Kidney (tissue), 14 donors: ENCODE data around the gene DACT3. TPM values are rescaled to one million over a fixed set of nuclear protein-coding genes. Genes with fewer than 3 reads are reported as not detected.

Source experiments
- DNase-seq, 5 donors: peaks; one replicate each; pipeline ENCODE4 v3.0.0-alpha.2; 2013 to 2020
- FAIRE-seq: peaks from 2 replicates; lab custom pipeline; 2012; peaks lifted over from hg19 to GRCh38; lab: Jason Lieb, UNC
- H3K27ac ChIP-seq, 2 donors: one replicate each; pipeline ENCODE4 v1.7.0; 2013; ENCODE audit warnings: low read depth in 2 of 2, low read length in 2 of 2, inconsistent platforms in 1 of 2
- H3K27me3 ChIP-seq: one replicate; pipeline ENCODE4 v1.7.1; 2013; ENCODE audit warnings: low read length, inconsistent platforms; ENCODE audit not compliant: control insufficient read depth, insufficient read depth
- H3K36me3 ChIP-seq, 3 donors: one replicate each; pipeline versions ENCODE4 v1.7.0 to v1.7.1; 2013; ENCODE audit warnings: low read length in 3 of 3, control low read depth in 1 of 3, inconsistent platforms in 1 of 3; ENCODE audit not compliant: insufficient read depth in 3 of 3, control insufficient read depth in 2 of 3
- H3K4me1 ChIP-seq, 3 donors: one replicate each; pipeline versions ENCODE4 v1.7.0 to v1.7.1; 2013; ENCODE audit warnings: low read length in 3 of 3, inconsistent platforms in 1 of 3, low read depth in 1 of 3; ENCODE audit not compliant: control insufficient read depth in 2 of 3, insufficient read depth in 2 of 3
- H3K4me3 ChIP-seq, 3 donors: one replicate each; pipeline versions ENCODE4 v1.7.0 to v1.8.1; 2013; ENCODE audit warnings: low read length in 3 of 3, control low read depth in 1 of 3, inconsistent platforms in 1 of 3
- H3K9ac ChIP-seq, 3 donors: one replicate each; pipeline versions ENCODE4 v1.7.0 to v1.7.1; 2013; ENCODE audit warnings: low read length in 3 of 3, control low read depth in 1 of 3, inconsistent platforms in 1 of 3
- H3K9me3 ChIP-seq, 3 donors: one replicate each; pipeline versions ENCODE4 v1.7.0 to v1.7.1; 2013; ENCODE audit warnings: low read length in 3 of 3, control low read depth in 1 of 3, inconsistent platforms in 1 of 3; ENCODE audit not compliant: control insufficient read depth in 2 of 3, insufficient read depth in 1 of 3
- intact Hi-C: fragments of 100-400 bp; cut with DNase I; formaldehyde crosslinking; loops from one replicate; pipeline ENCODE4 v1.11.1; 2022
- microRNA-seq: library from miRNA; unstranded; fragments of <30 nt; microRNA quantifications from one replicate; pipeline ENCODE4 v1.2.0, GENCODE V29; 2020
- polyA plus RNA-seq: library from polyadenylated mRNA; stranded (reverse); fragments of 350-450 nt; fragmentation: Illumina TruSeq; extraction: RNeasy Lipid Tissue Mini Kit (QIAGEN cat#74804); gene quantifications from one replicate; pipeline ENCODE4 v1.2.3, GENCODE V29; 2014; ENCODE audit warnings: low read depth, low replicate concordance; ENCODE audit not compliant: insufficient read depth
- total RNA-seq: library from RNA; stranded (reverse); fragmentation: NEBNext Ultra II Directional; extraction: Animal tissue kit (Norgen Biotek cat#: 25700); gene quantifications from one replicate; pipeline ENCODE4 v1.2.1, GENCODE V29; 2021
- TF ChIP-seq, protein P1 (sequence below): IDR thresholded peaks from 3 replicates; pipeline ENCODE4 v1.5.1; 2012; ENCODE audit warnings: mild to moderate bottlenecking, moderate library complexity, borderline replicate concordance; ENCODE audit not compliant: insufficient read depth; ENCODE audit errors: extremely low read depth
- donor health status: control.
- donor health status: control.
- donor health status: control.
- donor health status: control.
- donor health status: control.
- donor health status: DM: yes; HTN: yes; CAD: no.
- donor health status: Normal renal cell carcinoma (clear cell type).

Gene DACT3
- total and polyA plus RNA-seq, 2 donors from 2014 or later = 5.4 to 10.4 TPM

DNA sequence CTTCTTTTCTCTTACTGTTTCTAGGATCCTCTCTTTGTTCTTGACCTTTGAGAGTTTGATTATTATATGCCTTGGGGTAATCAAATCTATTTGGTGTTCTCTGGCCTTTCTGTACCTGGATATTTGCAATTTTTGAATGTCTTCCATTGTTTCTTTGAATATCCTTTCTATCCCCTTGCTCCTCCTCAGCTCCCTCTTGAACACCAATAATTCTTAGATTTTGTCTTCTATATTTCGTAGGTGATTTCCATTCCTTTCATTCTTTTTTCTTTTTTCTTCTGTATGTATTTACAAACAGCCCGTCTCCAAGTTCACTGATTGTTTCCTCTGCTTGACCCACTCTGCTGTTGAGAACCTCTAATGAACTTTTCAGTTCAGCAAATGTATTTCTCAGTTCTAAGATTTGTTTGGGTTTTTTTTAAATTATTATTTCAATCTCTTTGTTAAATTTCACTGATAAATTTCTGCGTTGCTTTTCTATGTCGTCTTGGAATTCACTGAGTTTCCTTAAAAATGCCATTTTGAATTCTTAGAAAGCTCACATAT is 62.5 kb downstream of the DACT3 start:
- DNase-seq (no peak), FAIRE-seq (no peak)
- Histone ChIP-seq H3K27ac (no peak overlapping the region), H3K9ac (no peak overlapping the region), H3K4me1 (peaks cover 0 to 13% (median 3%) of the 10 kb centered on the region in 3 donors), H3K36me3 (no peaks in the 10 kb centered on the region), H3K27me3 (no peaks in the 10 kb centered on the region), H3K4me3 (no peak overlapping the region), H3K9me3 (no peaks in the 10 kb centered on the region)
- intact Hi-C loops = no loop called here
- TF ChIP-seq, protein P1, sequence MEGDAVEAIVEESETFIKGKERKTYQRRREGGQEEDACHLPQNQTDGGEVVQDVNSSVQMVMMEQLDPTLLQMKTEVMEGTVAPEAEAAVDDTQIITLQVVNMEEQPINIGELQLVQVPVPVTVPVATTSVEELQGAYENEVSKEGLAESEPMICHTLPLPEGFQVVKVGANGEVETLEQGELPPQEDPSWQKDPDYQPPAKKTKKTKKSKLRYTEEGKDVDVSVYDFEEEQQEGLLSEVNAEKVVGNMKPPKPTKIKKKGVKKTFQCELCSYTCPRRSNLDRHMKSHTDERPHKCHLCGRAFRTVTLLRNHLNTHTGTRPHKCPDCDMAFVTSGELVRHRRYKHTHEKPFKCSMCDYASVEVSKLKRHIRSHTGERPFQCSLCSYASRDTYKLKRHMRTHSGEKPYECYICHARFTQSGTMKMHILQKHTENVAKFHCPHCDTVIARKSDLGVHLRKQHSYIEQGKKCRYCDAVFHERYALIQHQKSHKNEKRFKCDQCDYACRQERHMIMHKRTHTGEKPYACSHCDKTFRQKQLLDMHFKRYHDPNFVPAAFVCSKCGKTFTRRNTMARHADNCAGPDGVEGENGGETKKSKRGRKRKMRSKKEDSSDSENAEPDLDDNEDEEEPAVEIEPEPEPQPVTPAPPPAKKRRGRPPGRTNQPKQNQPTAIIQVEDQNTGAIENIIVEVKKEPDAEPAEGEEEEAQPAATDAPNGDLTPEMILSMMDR = no peak

Small RNA genes lying within 50 kb of the gene (microRNA-seq; reads per million reads assigned to microRNA genes)
- gene MIR320E = 2.0 reads per million

Other genes starting within 250 kb of the DACT3 start
- 18.9 TPM for gene CCDC8, start 247.6 kb downstream of the DACT3 start, total RNA-seq
- gene CCDC8, start 247.6 kb downstream of the DACT3 start, polyA plus RNA-seq = 21.0 TPM
- 0.09 TPM for gene PNMA8C, start 232.2 kb downstream of the DACT3 start, total RNA-seq
- gene PNMA8C, start 232.2 kb downstream of the DACT3 start, polyA plus RNA-seq = 0.09 TPM
- gene PNMA8A, start 189.6 kb downstream of the DACT3 start, total RNA-seq = 16.2 TPM
- 12.5 TPM for gene PNMA8A, start 189.6 kb downstream of the DACT3 start, polyA plus RNA-seq
- 1.3 TPM for gene PNMA8B, start 165.3 kb downstream of the DACT3 start, total RNA-seq
- 0.67 TPM for gene PNMA8B, start 165.3 kb downstream of the DACT3 start, polyA plus RNA-seq
- 217 TPM for gene CALM3, start 59.9 kb downstream of the DACT3 start, total RNA-seq
- gene CALM3, start 59.9 kb downstream of the DACT3 start, polyA plus RNA-seq = 350 TPM
- gene PTGIR, start 36.1 kb downstream of the DACT3 start, total RNA-seq = 10.1 TPM
- gene PTGIR, start 36.1 kb downstream of the DACT3 start, polyA plus RNA-seq = 7.5 TPM
- not detected for gene GNG8, start 25.0 kb downstream of the DACT3 start, total RNA-seq
- not detected for gene GNG8, start 25.0 kb downstream of the DACT3 start, polyA plus RNA-seq
- 69.8 TPM for gene PRKD2, start 55.9 kb upstream of the DACT3 start, total RNA-seq
- gene PRKD2, start 55.9 kb upstream of the DACT3 start, polyA plus RNA-seq = 26.7 TPM
- 20.5 TPM for gene FKRP, start 84.9 kb upstream of the DACT3 start, total RNA-seq
- 11.8 TPM for gene FKRP, start 84.9 kb upstream of the DACT3 start, polyA plus RNA-seq
- 74.9 TPM for gene STRN4, start 85.3 kb upstream of the DACT3 start, total RNA-seq
- gene STRN4, start 85.3 kb upstream of the DACT3 start, polyA plus RNA-seq = 31.5 TPM
- 93.9 TPM for gene SLC1A5, start 127.4 kb upstream of the DACT3 start, total RNA-seq
- gene SLC1A5, start 127.4 kb upstream of the DACT3 start, polyA plus RNA-seq = 42.1 TPM
- 105 TPM for gene AP2S1, start 189.7 kb upstream of the DACT3 start, total RNA-seq
- gene AP2S1, start 189.7 kb upstream of the DACT3 start, polyA plus RNA-seq = 226 TPM
- gene ARHGAP35, start 199.8 kb upstream of the DACT3 start, total RNA-seq = 53.6 TPM
- 14.0 TPM for gene ARHGAP35, start 199.8 kb upstream of the DACT3 start, polyA plus RNA-seq